HAP-1 (cell line): Measurements from ENCODE around the gene PCSK5.

Source experiments
- DNase-seq, 2 experiments: peaks; one replicate each; pipeline ENCODE4 v3.0.0-alpha.2; 2016 to 2020; ENCODE audit warnings: low spot score in 2 of 2
- H3K27me3 ChIP-seq: fragments of 250-450 bp; sonication (Bioruptor Pico); 2 replicates; pipeline ENCODE4 v1.5.1; 2020; ENCODE audit warnings: low read depth, mild to moderate bottlenecking, moderate library complexity
- H3K36me3 ChIP-seq: fragments of 250-450 bp; sonication (Bioruptor Pico); replicated peaks from 2 replicates; pipeline ENCODE4 v1.5.1; 2020; ENCODE audit warnings: mild to moderate bottlenecking
- H3K4me1 ChIP-seq: fragments of 250-450 bp; sonication (Bioruptor Pico); 2 replicates; pipeline ENCODE4 v1.5.1; 2020; ENCODE audit warnings: mild to moderate bottlenecking
- H3K4me3 ChIP-seq: fragments of 250-450 bp; sonication (Bioruptor Pico); 2 replicates; pipeline ENCODE4 v1.5.1; 2020; ENCODE audit warnings: mild to moderate bottlenecking, moderate library complexity
- H3K9me3 ChIP-seq: fragments of 250-450 bp; sonication (Bioruptor Pico); 2 replicates; pipeline ENCODE4 v1.5.1; 2020; ENCODE audit warnings: mild to moderate bottlenecking, moderate library complexity
- in situ Hi-C: fragments of 300-500 bp; cut with MboI; formaldehyde crosslinking; loops from 3 replicates; pipeline ENCODE4 v1.14.3; 2020; ENCODE audit warnings: low sequenced_read_pairs, inconsistent platforms, mixed read lengths

PCSK5 gene

DNA sequence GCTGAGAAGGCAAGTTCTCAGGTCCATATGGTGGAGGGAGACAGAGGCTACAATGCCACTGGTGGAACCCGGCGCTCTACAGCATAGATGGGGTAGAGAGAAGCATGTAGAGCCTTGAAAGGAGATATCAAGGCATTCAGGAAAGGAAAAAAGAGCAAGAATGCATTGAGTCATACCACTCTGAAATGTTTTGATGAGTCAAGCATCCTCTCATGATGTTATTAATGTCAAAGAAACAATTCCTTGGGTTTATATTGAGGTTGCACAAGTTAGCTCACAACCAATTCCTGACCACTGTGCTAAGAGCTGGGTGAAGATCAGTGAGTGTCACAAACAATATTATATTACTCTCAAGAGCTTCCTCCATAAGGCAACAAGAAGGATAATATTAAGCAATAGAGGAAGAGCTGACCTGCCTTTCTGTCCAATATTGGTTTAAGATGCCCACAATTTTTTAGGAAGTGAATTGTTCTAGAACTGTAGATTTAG, 325.7 kb downstream of the PCSK5 start:
- Histone ChIP-seq H3K4me1 (no peaks in the 10 kb centered on the region), H3K36me3 (no peaks in the 10 kb centered on the region), H3K9me3 (no peaks in the 10 kb centered on the region), H3K27me3 (no peaks in the 10 kb centered on the region), H3K4me3 (no peak overlapping the region)
- DNase-seq: no peak
- in situ Hi-C loops: no loop called here

- no peak for DNase-seq
- Histone ChIP-seq H3K27me3 (no peaks in the 10 kb centered on the region), H3K4me1 (no peaks in the 10 kb centered on the region), H3K9me3 (no peaks in the 10 kb centered on the region), H3K36me3 (no peaks in the 10 kb centered on the region), H3K4me3 (no peak overlapping the region)
- in situ Hi-C loops: no loop called here
Measured at GRCh38 chr9:76218117-76218885, 327.8 kb downstream of the PCSK5 start.

- in situ Hi-C loops: no loop called here
- no peaks in the 10 kb centered on the region for H3K9me3 ChIP-seq
- no peak for DNase-seq
- no peak overlapping the region for H3K4me3 ChIP-seq
- no peaks in the 10 kb centered on the region for H3K27me3 ChIP-seq
- no peaks in the 10 kb centered on the region for H3K4me1 ChIP-seq
- no peaks in the 10 kb centered on the region for H3K36me3 ChIP-seq
Measured at GRCh38 chr9:76218886-76219445, 328.5 kb downstream of the PCSK5 start.

- in situ Hi-C loops: no loop called here
- Histone ChIP-seq H3K36me3 (no peaks in the 10 kb centered on the region), H3K4me3 (no peak overlapping the region), H3K9me3 (no peaks in the 10 kb centered on the region), H3K27me3 (no peaks in the 10 kb centered on the region), H3K4me1 (no peaks in the 10 kb centered on the region)
- DNase-seq: no peak
Measured at GRCh38 chr9:76219560-76220151, 329.2 kb downstream of the PCSK5 start.

DNA sequence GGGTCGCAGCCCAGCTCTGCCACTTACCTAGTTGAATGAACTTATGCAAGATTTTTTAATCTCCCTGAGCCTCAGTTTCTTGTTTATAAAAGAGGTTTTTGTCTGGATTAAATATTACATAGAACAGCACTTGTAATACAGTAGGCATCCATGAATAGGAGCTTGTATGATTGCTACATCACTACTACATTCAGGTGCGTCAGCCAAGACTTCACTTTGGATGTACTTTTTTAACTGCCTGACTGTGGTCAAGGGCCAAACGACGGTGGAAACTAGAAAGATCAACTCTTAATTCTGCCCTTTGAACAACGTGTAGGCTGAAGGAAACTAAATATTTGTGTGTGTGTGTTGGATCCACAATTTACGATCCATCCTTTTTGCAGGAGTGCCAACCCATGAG, 330.9 kb downstream of the PCSK5 start:
- Histone ChIP-seq H3K9me3 (no peaks in the 10 kb centered on the region), H3K4me1 (no peaks in the 10 kb centered on the region), H3K36me3 (no peaks in the 10 kb centered on the region), H3K4me3 (no peak overlapping the region), H3K27me3 (no peaks in the 10 kb centered on the region)
- in situ Hi-C loops: no loop called here
- DNase-seq: no peak

- Histone ChIP-seq H3K36me3 (no peaks in the 10 kb centered on the region), H3K9me3 (no peaks in the 10 kb centered on the region), H3K4me3 (no peak overlapping the region), H3K27me3 (no peaks in the 10 kb centered on the region), H3K4me1 (no peaks in the 10 kb centered on the region)
- in situ Hi-C loops: no loop called here
- DNase-seq: no peak
Measured at GRCh38 chr9:76223749-76224340, 333.4 kb downstream of the PCSK5 start.

DNA sequence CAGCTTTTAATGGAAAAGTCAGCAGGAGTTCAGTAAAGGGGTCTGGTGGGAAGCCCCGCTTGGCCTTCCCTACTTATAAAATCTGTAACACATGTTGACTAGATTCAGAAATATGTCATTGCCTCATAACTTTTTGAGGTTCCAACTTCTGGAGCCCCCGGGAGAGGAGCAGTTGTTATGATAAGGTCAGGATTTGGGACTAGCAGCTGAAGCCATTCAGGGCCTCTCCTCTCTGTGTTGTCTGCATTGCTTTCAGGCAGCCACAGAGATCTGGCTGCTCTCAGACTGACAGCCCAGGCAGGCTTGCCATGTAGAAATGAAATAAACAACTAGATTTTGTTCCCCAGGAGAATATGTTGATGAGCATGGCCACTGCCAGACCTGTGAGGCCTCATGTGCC, 336.7 kb downstream of the PCSK5 start:
- no peak overlapping the region for H3K4me3 ChIP-seq
- no peaks in the 10 kb centered on the region for H3K36me3 ChIP-seq
- H3K9me3 ChIP-seq: no peaks in the 10 kb centered on the region
- DNase-seq: no peak
- in situ Hi-C loops: no loop called here
- no peaks in the 10 kb centered on the region for H3K27me3 ChIP-seq
- H3K4me1 ChIP-seq: no peaks in the 10 kb centered on the region

DNA sequence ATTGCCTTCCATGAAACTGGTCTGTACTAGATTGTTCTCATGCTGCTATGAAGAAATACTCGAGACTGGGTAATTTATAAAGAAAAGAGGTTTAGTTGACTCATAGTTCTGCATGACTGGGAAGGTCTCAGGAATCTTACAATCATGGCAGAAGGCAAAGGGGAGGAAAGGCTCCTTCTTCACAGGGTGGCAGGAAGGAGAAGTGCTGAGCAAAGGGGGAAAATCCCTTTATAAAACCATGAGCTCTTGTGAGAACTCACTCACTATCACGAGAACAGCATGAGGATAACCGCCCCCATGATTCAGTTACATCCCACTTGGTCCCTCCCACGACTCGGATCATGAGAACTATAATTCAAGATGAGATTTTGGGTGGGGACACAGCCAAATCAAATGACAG, 340.5 kb downstream of the PCSK5 start:
- no peaks in the 10 kb centered on the region for H3K9me3 ChIP-seq
- no peak for DNase-seq
- H3K36me3 ChIP-seq: no peaks in the 10 kb centered on the region
- H3K4me3 ChIP-seq: no peak overlapping the region
- H3K27me3 ChIP-seq: no peaks in the 10 kb centered on the region
- in situ Hi-C loops: no loop called here
- H3K4me1 ChIP-seq: no peaks in the 10 kb centered on the region

DNA sequence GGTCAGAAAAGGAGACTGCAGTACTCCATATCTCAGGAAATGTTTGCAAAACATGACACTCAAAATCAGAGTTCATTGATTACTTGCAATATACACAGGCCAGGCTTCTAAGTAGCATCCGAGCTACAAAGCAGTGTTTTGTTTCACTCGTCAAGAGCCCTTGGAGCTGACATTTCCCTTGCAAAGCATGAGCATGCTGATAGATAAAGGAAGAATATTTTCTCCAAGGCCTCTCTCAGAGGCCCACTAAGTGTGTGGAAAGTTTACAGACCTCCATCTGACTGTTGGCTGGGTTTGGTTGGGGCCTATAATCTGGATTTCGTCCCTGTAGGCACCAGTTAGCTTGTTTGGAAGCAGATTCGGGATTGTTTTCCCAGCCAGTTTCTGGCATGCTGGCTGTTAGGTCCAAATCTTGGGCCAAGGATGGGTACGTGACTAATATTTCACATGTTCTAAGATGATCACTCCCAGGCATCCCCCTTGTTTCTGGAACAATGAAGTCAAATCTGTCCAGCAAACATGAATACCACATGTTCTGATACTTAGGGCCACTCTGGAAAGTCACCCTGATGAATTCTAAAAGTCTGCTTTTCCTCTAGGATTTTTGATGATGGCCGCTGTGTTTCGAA, 342.5 kb downstream of the PCSK5 start:
- H3K27me3 ChIP-seq: no peaks in the 10 kb centered on the region

DNA sequence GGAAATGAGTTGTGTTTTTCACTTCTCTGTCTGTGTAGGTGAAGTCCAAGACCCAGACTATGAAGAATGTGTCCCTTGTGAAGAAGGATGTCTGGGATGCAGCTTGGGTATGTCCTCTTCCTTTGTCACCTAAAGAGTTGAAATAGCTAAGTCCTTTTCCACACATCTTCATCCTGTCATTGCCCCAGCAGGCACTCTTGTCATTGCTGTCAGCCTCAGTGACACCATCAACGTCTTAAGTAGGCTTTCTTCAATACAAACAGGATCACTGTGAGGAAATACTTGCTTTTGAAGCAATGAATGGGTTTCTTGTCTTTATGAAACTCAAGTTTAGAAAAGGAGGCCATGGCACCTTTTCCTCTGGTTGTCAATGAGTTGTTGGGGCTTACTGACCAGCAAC, 350.1 kb downstream of the PCSK5 start:
- no peak overlapping the region for H3K4me3 ChIP-seq
- no peaks in the 10 kb centered on the region for H3K36me3 ChIP-seq
- no peak for DNase-seq
- H3K27me3 ChIP-seq: no peaks in the 10 kb centered on the region
- in situ Hi-C loops: no loop called here
- H3K9me3 ChIP-seq: no peaks in the 10 kb centered on the region
- H3K4me1 ChIP-seq: no peaks in the 10 kb centered on the region

More for the DNA sequence above, 342.5 kb downstream of the PCSK5 start:
- no peak overlapping the region for H3K4me3 ChIP-seq
- in situ Hi-C loops: no loop called here
- H3K9me3 ChIP-seq: no peaks in the 10 kb centered on the region
- H3K4me1 ChIP-seq: no peaks in the 10 kb centered on the region
- no peak for DNase-seq
- H3K36me3 ChIP-seq: no peaks in the 10 kb centered on the region

DNA sequence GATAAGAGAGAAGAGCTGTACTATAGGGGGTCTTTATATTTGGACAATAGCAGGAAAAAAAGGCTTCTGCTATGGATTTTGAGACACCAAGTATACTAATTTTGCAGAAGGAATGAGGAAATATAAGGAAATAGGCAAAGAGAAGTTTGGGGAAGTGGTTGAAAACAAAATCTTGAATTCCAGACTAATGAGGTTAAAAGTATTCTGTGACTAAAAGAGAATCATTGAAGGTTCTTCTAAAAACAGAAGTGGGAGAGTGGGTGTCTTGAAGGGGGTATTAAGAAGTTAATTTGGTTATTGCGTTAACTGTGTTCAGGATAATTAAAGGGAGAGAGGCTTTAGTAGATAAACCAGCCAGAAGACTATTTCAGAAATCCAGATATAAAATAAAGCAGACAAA, 355.0 kb downstream of the PCSK5 start:
- no peaks in the 10 kb centered on the region for H3K36me3 ChIP-seq
- no peak overlapping the region for H3K4me3 ChIP-seq
- no peaks in the 10 kb centered on the region for H3K4me1 ChIP-seq
- no peaks in the 10 kb centered on the region for H3K9me3 ChIP-seq
- DNase-seq: no peak
- in situ Hi-C loops: no loop called here
- no peaks in the 10 kb centered on the region for H3K27me3 ChIP-seq

- no peak for DNase-seq
- Histone ChIP-seq H3K4me3 (no peak overlapping the region), H3K4me1 (no peaks in the 10 kb centered on the region), H3K27me3 (no peaks in the 10 kb centered on the region), H3K36me3 (no peaks in the 10 kb centered on the region), H3K9me3 (no peaks in the 10 kb centered on the region)
- in situ Hi-C loops: no loop called here
Measured at GRCh38 chr9:76246680-76247079, 356.2 kb downstream of the PCSK5 start.

DNA sequence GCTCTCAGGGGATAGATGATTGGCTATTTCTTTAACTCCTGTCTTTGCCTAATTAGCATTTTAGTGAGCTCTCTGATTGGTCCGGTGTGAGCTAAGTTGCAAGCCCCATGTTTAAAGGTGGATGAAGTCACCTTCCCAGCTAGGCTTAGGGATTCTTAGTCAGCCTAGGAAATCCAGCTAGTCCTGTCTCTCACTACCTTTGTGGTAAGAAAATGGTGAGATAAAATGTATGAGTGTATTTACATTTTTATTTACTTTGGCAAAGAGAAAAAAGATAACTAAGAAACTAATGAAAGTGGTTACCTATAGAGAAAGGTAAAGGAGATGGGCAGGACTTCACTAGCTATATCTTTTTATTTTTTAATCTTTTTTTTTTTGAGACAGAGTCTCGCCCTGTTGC, 357.0 kb downstream of the PCSK5 start:
- no peak overlapping the region for H3K4me3 ChIP-seq
- DNase-seq: no peak
- in situ Hi-C loops: no loop called here
- H3K4me1 ChIP-seq: no peaks in the 10 kb centered on the region
- no peaks in the 10 kb centered on the region for H3K36me3 ChIP-seq
- H3K27me3 ChIP-seq: no peaks in the 10 kb centered on the region
- H3K9me3 ChIP-seq: no peaks in the 10 kb centered on the region

DNA sequence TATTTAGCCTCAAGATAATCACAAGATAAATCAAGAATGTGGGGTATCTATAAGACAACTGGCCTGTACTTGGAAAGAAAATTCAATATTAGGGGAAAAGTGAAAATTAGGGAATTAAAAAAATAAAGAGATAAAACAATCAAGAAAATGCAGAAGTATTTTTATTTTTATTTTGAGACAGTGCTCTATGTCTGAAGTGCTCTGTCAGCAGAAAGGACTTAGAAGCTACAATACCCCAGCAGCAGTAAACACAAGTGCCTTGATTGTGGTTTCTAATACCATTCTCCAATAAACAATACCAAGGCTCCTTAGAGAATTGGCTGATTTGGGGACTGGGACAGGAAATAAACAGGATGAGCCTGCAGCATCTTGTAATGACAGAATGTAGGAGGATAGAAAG, 358.8 kb downstream of the PCSK5 start:
- H3K36me3 ChIP-seq: no peaks in the 10 kb centered on the region
- no peaks in the 10 kb centered on the region for H3K9me3 ChIP-seq
- H3K4me1 ChIP-seq: no peaks in the 10 kb centered on the region
- H3K4me3 ChIP-seq: no peak overlapping the region
- H3K27me3 ChIP-seq: no peaks in the 10 kb centered on the region
- no peak for DNase-seq
- in situ Hi-C loops: no loop called here
